Mucosa of rectum (tissue), 2 donors: ENCODE data around the gene FOXN3.

ENCODE experiments used
- H3K27ac ChIP-seq, 2 donors: one replicate each; pipeline ENCODE4 v1.7.0; 2013; ENCODE audit warnings: inconsistent platforms in 2 of 2, low read depth in 2 of 2, low read length in 2 of 2
- H3K27me3 ChIP-seq, 2 donors: one replicate each; pipeline ENCODE4 v1.7.0; 2013; ENCODE audit warnings: low read length in 2 of 2; ENCODE audit not compliant: control insufficient read depth in 2 of 2, insufficient read depth in 2 of 2
- H3K36me3 ChIP-seq, 2 donors: one replicate each; pipeline ENCODE4 v1.7.0; 2013; ENCODE audit warnings: low read length in 2 of 2; ENCODE audit not compliant: control insufficient read depth in 2 of 2, insufficient read depth in 2 of 2
- H3K4me1 ChIP-seq, 2 donors: one replicate each; pipeline ENCODE4 v1.7.0; 2013; ENCODE audit warnings: low read length in 2 of 2, mild to moderate bottlenecking in 1 of 2; ENCODE audit not compliant: control insufficient read depth in 2 of 2, insufficient read depth in 2 of 2
- H3K4me3 ChIP-seq, 2 donors: one replicate each; pipeline ENCODE4 v1.7.0; 2013; ENCODE audit warnings: low read length in 2 of 2
- H3K9ac ChIP-seq, 2 donors: one replicate each; pipeline ENCODE4 v1.7.0; 2013; ENCODE audit warnings: low read length in 2 of 2, low read depth in 1 of 2, mild to moderate bottlenecking in 1 of 2
- H3K9me3 ChIP-seq, 2 donors: one replicate each; pipeline ENCODE4 v1.7.0; 2013; ENCODE audit warnings: low read length in 2 of 2; ENCODE audit not compliant: control insufficient read depth in 2 of 2
- donor health status: healthy.
- donor health status: Normal muscosa, but diverticular disease.

Gene FOXN3

GRCh38 chr14:89386212-89386886 is 30.7 kb downstream of the FOXN3 start:
- Histone ChIP-seq H3K27ac (no peak overlapping the region), H3K9ac (no peak overlapping the region), H3K9me3 (no peaks in the 10 kb centered on the region), H3K4me1 (peaks cover 2 to 6% of the 10 kb centered on the region in 2 donors), H3K4me3 (no peak overlapping the region), H3K27me3 (no peaks in the 10 kb centered on the region), H3K36me3 (peaks cover 0 to 3% of the 10 kb centered on the region in 2 donors)

GRCh38 chr14:89384636-89385035 is 32.4 kb downstream of the FOXN3 start:
- Histone ChIP-seq H3K4me1 (peaks cover 2 to 6% of the 10 kb centered on the region in 2 donors), H3K4me3 (no peak overlapping the region), H3K9me3 (peaks cover 0 to 3% of the 10 kb centered on the region in 2 donors), H3K36me3 (peaks cover 0 to 3% of the 10 kb centered on the region in 2 donors), H3K27ac (no peak overlapping the region), H3K27me3 (no peaks in the 10 kb centered on the region), H3K9ac (no peak overlapping the region)

GRCh38 chr14:89384023-89384422 is 33.0 kb downstream of the FOXN3 start:
- H3K27me3 ChIP-seq = no peaks in the 10 kb centered on the region
- no peak overlapping the region for H3K4me3 ChIP-seq
- no peak overlapping the region for H3K9ac ChIP-seq
- H3K36me3 ChIP-seq = peaks cover 0 to 3% of the 10 kb centered on the region in 2 donors
- H3K4me1 ChIP-seq = peaks cover 2 to 6% of the 10 kb centered on the region in 2 donors
- peaks cover 0 to 3% of the 10 kb centered on the region in 2 donors for H3K9me3 ChIP-seq
- no peak overlapping the region for H3K27ac ChIP-seq

- Histone ChIP-seq H3K4me3 (no peak overlapping the region), H3K27me3 (no peaks in the 10 kb centered on the region), H3K27ac (no peak overlapping the region), H3K9me3 (peaks cover 0 to 3% of the 10 kb centered on the region in 2 donors), H3K4me1 (peaks cover 2 to 6% of the 10 kb centered on the region in 2 donors), H3K36me3 (peaks cover 0 to 1% of the 10 kb centered on the region in 2 donors), H3K9ac (no peak overlapping the region)
These were observed 33.9 kb downstream of the FOXN3 start for GRCh38 chr14:89382901-89383845.

GRCh38 chr14:89382487-89382886 is 34.5 kb downstream of the FOXN3 start:
- Histone ChIP-seq H3K27ac (no peak overlapping the region), H3K36me3 (no peaks in the 10 kb centered on the region), H3K4me1 (peaks cover under 1 to 6% of the 10 kb centered on the region in 2 donors), H3K27me3 (no peaks in the 10 kb centered on the region), H3K9me3 (peaks cover 0 to 3% of the 10 kb centered on the region in 2 donors), H3K4me3 (no peak overlapping the region), H3K9ac (no peak overlapping the region)

GRCh38 chr14:89379891-89380820 is 36.9 kb downstream of the FOXN3 start:
- peaks cover 0 to 3% of the 10 kb centered on the region in 2 donors for H3K9me3 ChIP-seq
- H3K27me3 ChIP-seq = no peaks in the 10 kb centered on the region
- no peak overlapping the region for H3K27ac ChIP-seq
- no peak overlapping the region for H3K9ac ChIP-seq
- no peak overlapping the region for H3K4me3 ChIP-seq
- no peaks in the 10 kb centered on the region for H3K36me3 ChIP-seq
- H3K4me1 ChIP-seq = peaks cover 0 to 6% of the 10 kb centered on the region in 2 donors

GRCh38 chr14:89379006-89379405 is 38.0 kb downstream of the FOXN3 start:
- Histone ChIP-seq H3K9ac (no peak overlapping the region), H3K4me1 (no peaks in the 10 kb centered on the region), H3K27ac (no peak overlapping the region)

GRCh38 chr14:89378119-89378518 is 38.9 kb downstream of the FOXN3 start:
- no peaks in the 10 kb centered on the region for H3K36me3 ChIP-seq
- no peaks in the 10 kb centered on the region for H3K4me1 ChIP-seq
- peaks cover 0 to 3% of the 10 kb centered on the region in 2 donors for H3K9me3 ChIP-seq
- H3K27ac ChIP-seq = no peak overlapping the region
- H3K9ac ChIP-seq = no peak overlapping the region
- no peak overlapping the region for H3K4me3 ChIP-seq
- H3K27me3 ChIP-seq = no peaks in the 10 kb centered on the region

More at GRCh38 chr14:89379006-89379405, 38.0 kb downstream of the FOXN3 start:
- no peaks in the 10 kb centered on the region for H3K27me3 ChIP-seq
- H3K36me3 ChIP-seq = no peaks in the 10 kb centered on the region
- H3K9me3 ChIP-seq = peaks cover 0 to 3% of the 10 kb centered on the region in 2 donors
- H3K4me3 ChIP-seq = no peak overlapping the region

- H3K9ac ChIP-seq = no peak overlapping the region
- no peak overlapping the region for H3K4me3 ChIP-seq
- H3K4me1 ChIP-seq = no peaks in the 10 kb centered on the region
- H3K36me3 ChIP-seq = no peaks in the 10 kb centered on the region
- H3K9me3 ChIP-seq = peaks cover 0 to 3% of the 10 kb centered on the region in 2 donors
- no peak overlapping the region for H3K27ac ChIP-seq
- no peaks in the 10 kb centered on the region for H3K27me3 ChIP-seq
These were observed 39.5 kb downstream of the FOXN3 start for GRCh38 chr14:89377544-89377943.
